Measurements from ENCODE around the gene CCSER2.
"Not testable (repeated sequence)": the region's sequence is repeated elsewhere in the genome, so short reads cannot be mapped to it uniquely, and the experiment has no call there.

The CCSER2 gene

GRCh38 chr10:84343831-84344230 is 15.4 kb downstream of the CCSER2 start:
- no peak for TF ChIP-seq ZNF274 (IDR thresholded peaks at IDR 0.05; ENCODE audit: low read depth, low read length)

GRCh38 chr10:84344526-84344925 is 16.1 kb downstream of the CCSER2 start:
- H3K4me3 ChIP-seq (ENCODE audit: low read length) = no peak overlapping the region
- no peak for TF ChIP-seq ZNF274 (IDR thresholded peaks at IDR 0.05; ENCODE audit: low read depth, low read length)

More at GRCh38 chr10:84343831-84344230, 15.4 kb downstream of the CCSER2 start:
- H3K4me3 ChIP-seq (ENCODE audit: low read length) = no peak overlapping the region

DNA sequence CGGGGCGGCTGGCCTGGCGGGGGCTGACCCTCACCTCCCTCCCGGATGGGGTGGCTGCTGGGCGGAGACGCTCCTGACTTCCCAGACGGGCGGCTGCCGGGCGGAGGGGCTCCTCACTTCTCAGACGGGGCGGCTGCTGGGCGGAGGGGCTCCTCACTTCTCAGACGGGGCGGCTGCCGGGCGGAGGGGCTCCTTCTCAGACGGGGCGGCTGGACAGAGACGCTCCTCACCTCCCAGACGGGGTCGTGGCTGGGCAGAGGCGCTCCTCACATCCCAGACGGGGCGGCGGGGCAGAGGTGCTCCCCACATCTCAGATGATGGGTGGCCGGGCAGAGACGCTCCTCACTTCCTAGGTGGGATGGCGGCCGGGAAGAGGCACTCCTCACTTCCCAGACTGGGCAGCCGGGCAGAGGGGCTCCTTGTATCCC is 19.2 kb downstream of the CCSER2 start:
- not testable (repeated sequence) for H3K4me3 ChIP-seq (ENCODE audit: low read length)

GRCh38 chr10:84348447-84348846 is 20.1 kb downstream of the CCSER2 start:
- no peak overlapping the region for H3K4me3 ChIP-seq (ENCODE audit: low read length)
- TF ChIP-seq ZNF274 (IDR thresholded peaks at IDR 0.05; ENCODE audit: low read depth, low read length) = no peak

DNA sequence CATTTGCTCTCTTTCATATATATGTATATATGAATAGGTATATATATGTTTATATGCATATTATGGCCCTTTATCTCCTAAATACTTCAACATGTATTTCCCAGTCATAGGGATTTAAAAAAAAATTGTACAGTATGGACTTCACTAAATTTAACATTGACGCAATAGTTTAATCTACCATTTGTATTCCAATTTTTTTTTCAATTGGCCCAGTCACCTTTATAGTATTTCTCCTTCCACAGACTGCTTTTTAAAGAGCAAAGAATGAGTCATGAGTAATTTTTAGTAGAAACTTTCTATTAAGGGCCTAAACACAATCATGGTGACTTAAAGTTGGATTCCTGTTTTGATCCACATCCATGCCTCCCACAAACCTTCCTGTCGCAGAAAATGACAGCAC is 20.5 kb downstream of the CCSER2 start:
- no peak for TF ChIP-seq ZNF274 (IDR thresholded peaks at IDR 0.05; ENCODE audit: low read depth, low read length)
- H3K4me3 ChIP-seq (ENCODE audit: low read length) = no peak overlapping the region

DNA sequence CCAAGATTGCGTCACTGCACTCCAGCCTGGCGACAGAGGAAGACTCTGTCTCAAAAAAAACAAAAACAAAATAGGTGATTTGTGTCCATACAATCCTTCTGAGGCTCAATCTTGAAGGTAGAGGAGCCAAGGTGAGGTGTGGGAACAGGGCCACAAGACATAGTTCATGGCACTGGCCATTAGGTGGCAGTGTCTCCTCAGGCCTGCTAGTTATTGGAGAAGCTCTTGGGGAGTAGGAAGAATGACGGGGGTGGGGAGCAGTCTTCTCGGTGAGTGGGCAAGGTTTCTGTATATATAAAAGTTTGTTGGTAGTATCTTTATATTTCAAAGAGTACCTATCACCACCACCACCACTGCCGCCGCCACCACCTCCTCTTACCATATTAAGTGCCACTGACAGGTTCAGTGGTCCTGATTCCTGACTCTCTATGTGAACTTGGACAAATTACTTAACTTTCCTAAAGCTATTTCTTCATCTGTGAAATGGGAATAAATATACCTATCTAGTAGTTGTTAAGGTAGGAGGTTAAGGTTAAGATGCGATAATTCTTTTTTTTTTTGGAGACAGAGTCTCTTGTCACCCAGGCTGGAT is 24.0 kb downstream of the CCSER2 start:
- H3K4me3 ChIP-seq (ENCODE audit: low read length) = no peak overlapping the region
- no peak for TF ChIP-seq ZNF274 (IDR thresholded peaks at IDR 0.05; ENCODE audit: low read depth, low read length)

DNA sequence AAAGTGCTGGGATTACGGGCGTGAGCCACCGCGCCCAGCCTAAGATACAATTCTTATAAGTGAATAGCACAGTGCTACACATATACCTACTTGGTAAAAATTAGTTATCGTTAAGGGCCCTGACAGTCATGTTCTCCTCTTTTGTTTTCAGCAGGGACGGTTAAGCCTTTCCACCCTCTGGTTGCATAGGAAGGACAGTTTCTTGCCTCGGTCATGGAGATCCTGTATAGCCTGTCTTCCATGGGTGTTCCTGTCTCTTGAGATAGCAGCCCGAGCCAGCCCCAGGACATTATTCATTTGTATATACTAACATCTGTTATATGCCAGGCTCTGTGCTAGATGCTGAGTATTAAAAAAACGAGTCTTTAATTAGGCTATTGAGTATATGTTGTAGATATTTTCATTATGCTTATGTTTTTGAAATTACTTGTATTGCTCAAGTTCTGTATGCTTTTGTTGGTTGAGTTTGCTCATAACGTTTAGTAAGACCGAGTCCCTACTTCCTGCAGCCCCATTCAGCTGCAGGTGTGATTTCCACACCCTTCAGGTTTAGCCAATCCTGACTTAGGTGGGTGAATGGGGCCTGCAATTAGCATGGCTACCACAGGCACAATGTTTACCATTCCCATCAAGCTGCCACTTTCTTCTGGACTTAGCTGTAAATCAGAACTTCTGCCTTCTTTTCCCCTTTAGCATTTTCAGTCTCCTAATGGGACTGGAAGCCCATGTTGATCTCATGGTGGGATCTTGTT is 24.8 kb downstream of the CCSER2 start:
- TF ChIP-seq ZNF274 (IDR thresholded peaks at IDR 0.05; ENCODE audit: low read depth, low read length) = no peak
- no peak overlapping the region for H3K4me3 ChIP-seq (ENCODE audit: low read length)

DNA sequence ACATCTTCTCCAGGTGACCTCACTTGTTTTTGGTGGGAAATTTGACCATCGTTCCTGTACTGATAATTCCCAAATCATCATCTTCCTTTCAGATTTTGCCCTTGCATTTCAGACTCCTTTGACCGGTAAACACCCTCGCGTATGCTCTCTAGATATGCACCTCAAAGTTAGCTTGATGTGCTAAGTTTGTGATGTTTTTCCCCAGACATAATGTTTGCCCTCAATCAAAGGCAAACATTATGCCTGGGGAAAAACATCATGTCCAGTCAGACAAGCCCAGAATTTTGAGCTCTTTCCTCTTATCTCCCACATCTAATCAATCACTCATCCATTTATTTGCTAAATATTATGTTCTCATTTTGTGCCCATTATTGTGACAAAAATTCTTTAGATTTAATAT is 26.2 kb downstream of the CCSER2 start:
- no peak for TF ChIP-seq ZNF274 (IDR thresholded peaks at IDR 0.05; ENCODE audit: low read depth, low read length)
- H3K4me3 ChIP-seq (ENCODE audit: low read length) = no peak overlapping the region

DNA sequence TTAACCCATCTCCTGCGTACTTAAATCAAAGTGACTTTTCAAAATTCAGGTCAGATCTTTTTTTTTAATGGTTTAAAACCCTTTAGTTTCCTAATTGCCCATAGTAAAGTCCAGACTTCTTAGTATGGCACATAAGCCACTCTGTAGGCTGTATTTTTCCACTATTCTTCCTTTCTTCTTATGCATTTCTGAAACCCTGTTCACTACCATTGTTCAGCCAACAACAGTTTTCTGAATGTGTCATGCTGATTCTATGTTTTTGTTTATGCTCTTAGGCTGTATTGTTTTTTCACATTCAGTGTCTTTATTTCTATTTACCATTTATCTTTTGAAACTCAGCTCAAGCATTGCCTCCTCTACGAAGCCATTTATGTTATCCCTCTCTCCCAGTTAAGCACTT is 26.7 kb downstream of the CCSER2 start:
- no peak overlapping the region for H3K4me3 ChIP-seq (ENCODE audit: low read length)
- TF ChIP-seq ZNF274 (IDR thresholded peaks at IDR 0.05; ENCODE audit: low read depth, low read length) = no peak

GRCh38 chr10:84356928-84357327 is 28.5 kb downstream of the CCSER2 start:
- no peak for TF ChIP-seq ZNF274 (IDR thresholded peaks at IDR 0.05; ENCODE audit: low read depth, low read length)
- H3K4me3 ChIP-seq (ENCODE audit: low read length) = no peak overlapping the region

DNA sequence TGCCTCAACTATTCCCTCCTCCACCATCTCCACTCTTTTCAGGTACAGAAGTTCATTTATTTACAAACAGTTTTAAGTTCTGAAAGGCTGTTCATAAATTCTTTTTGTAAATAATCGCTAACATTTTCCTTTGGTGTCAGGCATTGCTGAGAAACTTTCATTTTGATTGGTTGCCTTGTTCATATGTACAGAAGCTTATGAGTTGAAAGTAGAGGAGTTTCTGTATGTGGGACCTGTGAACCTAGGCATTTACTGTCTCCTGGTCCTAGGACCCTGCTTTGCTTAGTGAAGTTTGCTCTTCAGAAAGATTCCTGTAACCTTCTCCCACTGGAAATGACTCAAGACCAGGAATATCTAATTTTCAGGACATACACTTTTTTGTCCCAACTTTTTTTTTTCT is 30.4 kb downstream of the CCSER2 start:
- no peak for TF ChIP-seq ZNF274 (IDR thresholded peaks at IDR 0.05; ENCODE audit: low read depth, low read length)
- H3K4me3 ChIP-seq (ENCODE audit: low read length) = no peak overlapping the region

DNA sequence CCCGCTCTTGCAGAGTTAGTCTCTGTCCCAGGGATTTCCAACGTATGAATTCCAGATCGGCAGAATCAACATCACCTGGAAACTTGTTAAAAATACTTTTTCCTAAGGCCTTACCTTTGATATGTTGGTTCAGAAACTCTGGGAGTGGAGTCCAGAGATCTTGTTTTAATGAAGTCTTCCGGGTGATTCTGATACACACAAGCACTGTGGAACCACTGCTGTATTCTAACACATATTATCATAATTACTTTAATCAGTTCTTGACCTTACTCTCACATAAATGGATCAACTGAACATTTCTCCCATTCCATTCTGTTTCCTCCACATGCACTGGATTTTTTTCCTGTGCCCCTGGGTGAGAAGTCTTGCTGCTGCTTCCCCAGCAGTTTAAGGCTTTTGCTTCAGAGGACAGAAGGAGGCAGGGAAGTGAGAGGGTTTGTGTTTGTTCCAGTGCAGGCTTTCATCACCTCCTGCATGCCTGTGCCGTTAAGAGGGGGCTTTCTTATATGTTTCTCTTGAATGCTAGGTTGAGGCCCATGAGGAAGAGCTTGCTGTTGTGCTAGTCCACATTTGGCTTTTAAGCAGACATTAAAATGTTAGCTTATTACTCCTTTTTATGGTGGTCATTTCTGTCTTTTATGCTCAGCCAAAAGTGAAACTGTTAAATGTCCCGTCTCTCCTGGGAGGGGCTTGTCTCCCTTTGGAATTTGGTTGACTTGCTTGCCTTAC is 32.4 kb downstream of the CCSER2 start:
- no peak overlapping the region for H3K4me3 ChIP-seq (ENCODE audit: low read length)
- TF ChIP-seq ZNF274 (IDR thresholded peaks at IDR 0.05; ENCODE audit: low read depth, low read length) = no peak

DNA sequence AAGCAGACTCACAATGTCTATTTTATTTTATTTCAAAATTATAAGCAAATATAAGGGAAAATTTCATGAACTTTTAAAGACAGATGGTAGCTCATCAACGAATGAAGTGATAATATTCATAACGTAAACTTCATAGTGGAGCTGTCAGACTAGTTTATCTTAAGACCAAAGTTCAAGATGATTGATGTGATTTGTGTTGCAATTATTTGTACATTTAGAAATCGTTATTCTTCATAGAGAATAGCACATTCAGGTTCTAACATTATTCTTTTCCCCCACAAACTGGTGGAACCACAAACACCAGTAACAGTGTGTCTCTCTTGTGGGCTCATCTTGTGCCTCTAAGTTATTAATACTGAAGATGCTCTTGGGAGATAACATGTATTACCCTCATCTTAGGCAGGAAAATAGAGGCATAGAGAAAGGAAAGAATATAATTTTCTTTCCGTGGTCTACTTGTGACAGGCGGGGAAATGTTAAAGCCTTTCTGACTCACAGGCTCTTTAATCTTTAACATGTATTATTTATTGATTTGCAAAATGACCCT is 37.0 kb downstream of the CCSER2 start:
- H3K4me3 ChIP-seq (ENCODE audit: low read length) = no peak overlapping the region

DNA sequence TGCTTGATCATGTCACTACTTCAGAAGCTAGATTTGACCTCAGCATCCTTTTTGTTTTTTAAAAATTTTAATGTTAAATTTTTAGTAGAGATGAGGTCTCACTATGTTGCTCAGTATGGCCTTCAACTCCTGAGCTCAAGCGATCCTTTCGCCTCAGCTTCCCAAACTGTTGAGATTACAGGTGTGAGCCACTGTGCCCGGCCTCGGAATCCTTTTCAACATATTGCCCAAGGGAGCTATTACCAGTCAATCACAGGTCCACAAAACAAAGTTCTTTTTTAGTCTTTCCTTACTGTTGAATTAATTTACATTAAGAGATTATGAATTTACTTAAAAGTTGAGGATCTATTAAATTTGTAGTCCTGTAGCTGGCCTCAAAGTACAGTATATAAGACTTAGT is 37.7 kb downstream of the CCSER2 start:
- TF ChIP-seq ZNF274 (IDR thresholded peaks at IDR 0.05; ENCODE audit: low read depth, low read length) = no peak
- no peak overlapping the region for H3K4me3 ChIP-seq (ENCODE audit: low read length)

More for the DNA sequence above, 37.0 kb downstream of the CCSER2 start:
- no peak for TF ChIP-seq ZNF274 (IDR thresholded peaks at IDR 0.05; ENCODE audit: low read depth, low read length)

DNA sequence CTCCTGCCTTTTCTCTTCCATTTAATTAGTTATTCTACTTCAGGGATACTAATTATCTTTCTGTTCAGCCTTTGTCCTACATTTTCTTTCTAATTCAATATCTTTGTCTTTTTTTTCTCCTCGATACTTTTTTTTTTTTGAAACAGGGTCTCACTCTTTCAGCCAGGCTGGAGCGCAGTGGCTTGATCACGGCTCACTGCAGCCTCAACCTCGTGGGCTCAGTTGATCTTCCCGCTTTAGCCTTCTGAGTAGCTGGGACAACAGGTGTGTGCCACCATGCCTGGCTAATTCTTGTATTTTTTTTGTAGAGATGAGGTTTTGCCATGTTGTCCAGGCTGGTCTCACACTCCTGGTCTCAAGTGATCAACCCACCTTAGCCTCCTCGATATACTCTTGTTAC is 38.9 kb downstream of the CCSER2 start:
- H3K4me3 ChIP-seq (ENCODE audit: low read length) = no peak overlapping the region
- TF ChIP-seq ZNF274 (IDR thresholded peaks at IDR 0.05; ENCODE audit: low read depth, low read length) = no peak

Measured in GM08714 (cell line).